A549 (cell line): ENCODE measurements around the gene NOS1AP. TPM values are rescaled to one million over a fixed set of nuclear protein-coding genes. Genes with fewer than 3 reads are reported as not detected.

Experiments
- ATAC-seq, 2 experiments: fragments of 200-7000 bp in 1 of 2; fragments of >200 bp in 1 of 2; cut with Nextera tagmentation in 1 of 2; cut with Tn5 transposase in 1 of 2; 3 replicates each; pipeline versions ENCODE4 v1.8.0 to v1.9.1; 2018 to 2020; ENCODE audit warnings: mild to moderate bottlenecking in 1 of 2, moderate library complexity in 1 of 2
- CTCF ChIA-PET: fragments of 300-600 bp; sonication (Branson Sonifier 250); formaldehyde crosslinking; extraction: SDS; loops from one replicate; lab custom pipeline; 2021; ENCODE audit warnings: antibody characterized with exemption, inconsistent platforms; lab: Yijun Ruan, JAX
- POLR2A ChIA-PET: fragments of 350-600 bp; formaldehyde crosslinking; extraction: SDS; loops from one replicate; lab custom pipeline; 2021; ENCODE audit warnings: antibody characterized with exemption, inconsistent platforms; lab: Yijun Ruan, JAX
- DNase-seq, 2 experiments: peaks; one replicate each; pipeline versions ENCODE4 v3.0.0 to v3.0.0-alpha.2; 2011 to 2016; ENCODE audit warnings: low read depth in 1 of 2, low spot score in 1 of 2
- FAIRE-seq: peaks from 2 replicates; lab custom pipeline; 2011; peaks lifted over from hg19 to GRCh38; lab: Jason Lieb, UNC
- H3K27ac ChIP-seq, 2 experiments: fragments of >200 bp; sonication (Bioruptor Twin); formaldehyde crosslinking; 3 replicates each; pipeline ENCODE4 v1.5.1; 2016 to 2017
- H3K4me1 ChIP-seq: fragments of >200 bp; sonication (Bioruptor Twin); formaldehyde crosslinking; 3 replicates; pipeline ENCODE4 v1.6.1; 2016
- H3K4me2 ChIP-seq: fragments of >200 bp; sonication (Bioruptor Twin); formaldehyde crosslinking; 3 replicates; pipeline ENCODE4 v1.6.1; 2016
- H3K4me3 ChIP-seq: fragments of >200 bp; sonication (Bioruptor Twin); formaldehyde crosslinking; 3 replicates; pipeline ENCODE4 v1.5.1; 2016
- H3K9me3 ChIP-seq: fragments of >200 bp; sonication (Bioruptor Twin); formaldehyde crosslinking; 3 replicates; pipeline ENCODE4 v1.6.1; 2016
- BHLHE40 ChIP-seq: IDR thresholded peaks from 2 replicates; pipeline ENCODE4 v1.6.1; 2012; ENCODE audit warnings: low read depth, low read length, inconsistent platforms
- CBX8 ChIP-seq: fragments of 200-600 bp; sonication (generic); IDR thresholded peaks from 2 replicates; pipeline ENCODE4 v1.6.1; 2016
- EHMT2 ChIP-seq: fragments of 200-600 bp; sonication (generic); IDR thresholded peaks from 2 replicates; pipeline ENCODE4 v1.6.1; 2016; ENCODE audit warnings: antibody characterized with exemption, low read depth, mild to moderate bottlenecking, moderate library complexity
- ESRRA ChIP-seq: fragments of 150-350 bp; IDR thresholded peaks from 2 replicates; pipeline ENCODE4 v1.6.1; 2014; ENCODE audit warnings: mild to moderate bottlenecking, low read length, borderline replicate concordance
- FOSL2 ChIP-seq, 2 experiments: fragments of 450-650 bp in 1 of 2; fragments of >200 bp in 1 of 2; sonication (Bioruptor Twin) in 1 of 2; formaldehyde crosslinking; IDR thresholded peaks; 2 replicates each; pipeline versions ENCODE4 v1.5.0 to v1.6.1; 2016 to 2020; ENCODE audit warnings: mild to moderate bottlenecking in 1 of 2, moderate library complexity in 1 of 2
- FOXS1 ChIP-seq: fragments of 250-450 bp; sonication (Bioruptor Pico); IDR thresholded peaks from 2 replicates; pipeline ENCODE4 v1.5.0; 2020; ENCODE audit warnings: mild to moderate bottlenecking, moderate library complexity
- GATA3 ChIP-seq: IDR thresholded peaks from 2 replicates; pipeline ENCODE4 v1.6.1; 2012; ENCODE audit warnings: borderline replicate concordance
- HOXA7 ChIP-seq: fragments of 250-450 bp; sonication (Bioruptor Pico); IDR thresholded peaks from 2 replicates; pipeline ENCODE4 v1.5.0; 2020; ENCODE audit warnings: mild to moderate bottlenecking, moderate library complexity
- JUNB ChIP-seq: fragments of >200 bp; sonication (Bioruptor Twin); formaldehyde crosslinking; IDR thresholded peaks from 2 replicates; pipeline ENCODE4 v1.6.1; 2016
- KDM5A ChIP-seq: fragments of 200-600 bp; sonication (generic); IDR thresholded peaks from 2 replicates; pipeline ENCODE4 v1.6.1; 2016; ENCODE audit warnings: antibody characterized with exemption, mild to moderate bottlenecking
- PHF8 ChIP-seq: fragments of 200-600 bp; sonication (generic); IDR thresholded peaks from 2 replicates; pipeline ENCODE4 v1.6.1; 2016; ENCODE audit warnings: low read depth, mild to moderate bottlenecking, antibody characterized with exemption, moderate library complexity, borderline replicate concordance
- POLR2A ChIP-seq: IDR thresholded peaks from 2 replicates; pipeline ENCODE4 v1.6.1; 2012; ENCODE audit warnings: mild to moderate bottlenecking, low read length
- RNF2 ChIP-seq: fragments of 200-600 bp; sonication (generic); IDR thresholded peaks from 2 replicates; pipeline ENCODE4 v1.6.1; 2016; ENCODE audit warnings: low read depth, mild to moderate bottlenecking, antibody characterized with exemption, moderate library complexity, borderline replicate concordance
- SREBF2 ChIP-seq: fragments of 450-650 bp; IDR thresholded peaks from 2 replicates; pipeline ENCODE4 v1.6.1; 2014; ENCODE audit warnings: mild to moderate bottlenecking, moderate library complexity
- TFCP2L1 ChIP-seq: fragments of 250-450 bp; sonication (Bioruptor Pico); IDR thresholded peaks from 2 replicates; pipeline ENCODE4 v1.5.0; 2021; ENCODE audit warnings: mild to moderate bottlenecking
- ZC3H11A ChIP-seq: fragments of 450-650 bp; IDR thresholded peaks from 2 replicates; pipeline ENCODE4 v1.6.1; 2014; ENCODE audit warnings: antibody characterized with exemption, mild to moderate bottlenecking
- ZFP36 ChIP-seq: fragments of 450-650 bp; IDR thresholded peaks from 2 replicates; pipeline ENCODE4 v1.6.1; 2014; ENCODE audit warnings: borderline replicate concordance; ENCODE audit not compliant: partially characterized antibody
- WGBS: methylation state at CpG from one replicate; pipeline ENCODE4 v1.1.6; 2017; ENCODE audit errors: missing lambda C conversion rate; 5-methylcytosine and 5-hydroxymethylcytosine counted together
- polyA plus RNA-seq, 4 experiments: library from polyadenylated mRNA; depleted of rRNA in 3 of 4; stranded (reverse); fragments of >200 nt; fragmentation: RNase III in 1 of 4; extraction: RNeasy Plus Mini Kit Qiagen cat#74134 plus additional on column Dnase treatment in 1 of 4; gene quantifications; 2 replicates in 3 of 4; 3 replicates in 1 of 4; pipeline ENCODE4 v1.2.3, GENCODE V29; 2011 to 2017
- TF ChIP-seq, protein P1 (sequence below): IDR thresholded peaks from 2 replicates; pipeline ENCODE4 v1.6.1; 2012; ENCODE audit warnings: low read depth, borderline replicate concordance
- TF ChIP-seq, protein P2 (sequence below): fragments of 200-600 bp; sonication (generic); IDR thresholded peaks from 2 replicates; pipeline ENCODE4 v1.6.1; 2016; ENCODE audit warnings: antibody characterized with exemption, mild to moderate bottlenecking, moderate library complexity
- TF ChIP-seq, protein P3 (sequence below): IDR thresholded peaks from 2 replicates; pipeline ENCODE4 v1.6.1; 2012

Gene NOS1AP
- polyA plus RNA-seq, 2 of the 4 experiments (the other 2 are of a cell fraction): 0.17 to 0.25 TPM

DNA sequence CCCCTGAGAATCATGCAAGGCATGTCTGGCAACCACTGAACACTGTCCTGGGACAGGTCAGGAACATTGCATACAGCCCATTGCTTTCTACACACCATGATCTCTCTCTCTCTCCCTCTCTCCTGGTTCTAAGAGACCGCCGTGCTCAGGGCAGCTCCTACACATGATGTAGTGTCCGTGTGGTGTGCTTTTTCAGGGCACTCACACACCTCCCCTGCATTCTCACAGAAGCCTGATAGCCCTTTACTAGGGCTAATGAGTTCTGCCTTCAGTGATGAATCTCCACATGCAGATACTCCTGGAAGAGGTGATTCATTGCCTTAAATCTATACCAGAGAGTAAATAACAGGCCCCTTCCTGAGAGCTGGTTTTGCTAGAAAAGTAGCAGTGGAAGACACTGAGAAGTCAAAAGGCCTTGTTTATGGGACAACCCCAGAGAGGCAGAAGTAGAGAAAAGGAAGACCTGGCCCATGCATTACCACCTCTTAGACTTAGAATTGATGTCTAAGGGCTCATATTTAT lies 38.7 kb upstream of the NOS1AP start:
- Histone ChIP-seq H3K4me2 (no peak overlapping the region), H3K4me3 (no peak overlapping the region), H3K27ac (no peak overlapping the region), H3K9me3 (peaks cover 3% of the 10 kb centered on the region; the same call in 1 of the 3 replicates), H3K4me1 (peaks cover 6% of the 10 kb centered on the region; the same call in 2 of the 3 replicates)
- ChIA-PET POLR2A (no interaction called here), CTCF (interaction anchor here (0.6 to 11.5 kb wide), 3 partner anchors 25 to 237 kb away, joined by 3 to 262 read pairs (median 3); no protein-coding TSS in a partner anchor)
- no peak for DNase-seq
- WGBS: 54% methylated on average over 3 of the region's 3 CpGs
- FAIRE-seq: no peak
- no peak for ATAC-seq
- TF ChIP-seq, protein P1, sequence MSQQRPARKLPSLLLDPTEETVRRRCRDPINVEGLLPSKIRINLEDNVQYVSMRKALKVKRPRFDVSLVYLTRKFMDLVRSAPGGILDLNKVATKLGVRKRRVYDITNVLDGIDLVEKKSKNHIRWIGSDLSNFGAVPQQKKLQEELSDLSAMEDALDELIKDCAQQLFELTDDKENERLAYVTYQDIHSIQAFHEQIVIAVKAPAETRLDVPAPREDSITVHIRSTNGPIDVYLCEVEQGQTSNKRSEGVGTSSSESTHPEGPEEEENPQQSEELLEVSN: no peak
- TF ChIP-seq, protein P2, sequence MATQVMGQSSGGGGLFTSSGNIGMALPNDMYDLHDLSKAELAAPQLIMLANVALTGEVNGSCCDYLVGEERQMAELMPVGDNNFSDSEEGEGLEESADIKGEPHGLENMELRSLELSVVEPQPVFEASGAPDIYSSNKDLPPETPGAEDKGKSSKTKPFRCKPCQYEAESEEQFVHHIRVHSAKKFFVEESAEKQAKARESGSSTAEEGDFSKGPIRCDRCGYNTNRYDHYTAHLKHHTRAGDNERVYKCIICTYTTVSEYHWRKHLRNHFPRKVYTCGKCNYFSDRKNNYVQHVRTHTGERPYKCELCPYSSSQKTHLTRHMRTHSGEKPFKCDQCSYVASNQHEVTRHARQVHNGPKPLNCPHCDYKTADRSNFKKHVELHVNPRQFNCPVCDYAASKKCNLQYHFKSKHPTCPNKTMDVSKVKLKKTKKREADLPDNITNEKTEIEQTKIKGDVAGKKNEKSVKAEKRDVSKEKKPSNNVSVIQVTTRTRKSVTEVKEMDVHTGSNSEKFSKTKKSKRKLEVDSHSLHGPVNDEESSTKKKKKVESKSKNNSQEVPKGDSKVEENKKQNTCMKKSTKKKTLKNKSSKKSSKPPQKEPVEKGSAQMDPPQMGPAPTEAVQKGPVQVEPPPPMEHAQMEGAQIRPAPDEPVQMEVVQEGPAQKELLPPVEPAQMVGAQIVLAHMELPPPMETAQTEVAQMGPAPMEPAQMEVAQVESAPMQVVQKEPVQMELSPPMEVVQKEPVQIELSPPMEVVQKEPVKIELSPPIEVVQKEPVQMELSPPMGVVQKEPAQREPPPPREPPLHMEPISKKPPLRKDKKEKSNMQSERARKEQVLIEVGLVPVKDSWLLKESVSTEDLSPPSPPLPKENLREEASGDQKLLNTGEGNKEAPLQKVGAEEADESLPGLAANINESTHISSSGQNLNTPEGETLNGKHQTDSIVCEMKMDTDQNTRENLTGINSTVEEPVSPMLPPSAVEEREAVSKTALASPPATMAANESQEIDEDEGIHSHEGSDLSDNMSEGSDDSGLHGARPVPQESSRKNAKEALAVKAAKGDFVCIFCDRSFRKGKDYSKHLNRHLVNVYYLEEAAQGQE: no peak
- TF ChIP-seq EHMT2: no peak
- no peak for TF ChIP-seq FOSL2 (IDR thresholded peaks at IDR 0.05)
- no peak for TF ChIP-seq FOSL2 (CRISPR knock-in tag; IDR thresholded peaks at IDR 0.05)
- no peak for TF ChIP-seq ZC3H11A
- TF ChIP-seq HOXA7: no peak
- no peak for TF ChIP-seq BHLHE40
- no peak for TF ChIP-seq TFCP2L1 (CRISPR knock-in tag)
- TF ChIP-seq, protein P3, sequence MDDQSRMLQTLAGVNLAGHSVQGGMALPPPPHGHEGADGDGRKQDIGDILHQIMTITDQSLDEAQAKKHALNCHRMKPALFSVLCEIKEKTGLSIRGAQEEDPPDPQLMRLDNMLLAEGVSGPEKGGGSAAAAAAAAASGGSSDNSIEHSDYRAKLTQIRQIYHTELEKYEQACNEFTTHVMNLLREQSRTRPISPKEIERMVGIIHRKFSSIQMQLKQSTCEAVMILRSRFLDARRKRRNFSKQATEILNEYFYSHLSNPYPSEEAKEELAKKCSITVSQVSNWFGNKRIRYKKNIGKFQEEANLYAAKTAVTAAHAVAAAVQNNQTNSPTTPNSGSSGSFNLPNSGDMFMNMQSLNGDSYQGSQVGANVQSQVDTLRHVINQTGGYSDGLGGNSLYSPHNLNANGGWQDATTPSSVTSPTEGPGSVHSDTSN: no peak
- no peak for TF ChIP-seq ESRRA
- no peak for TF ChIP-seq POLR2A
- TF ChIP-seq KDM5A: no peak
- no peak for TF ChIP-seq JUNB
- TF ChIP-seq CBX8: no peak

DNA sequence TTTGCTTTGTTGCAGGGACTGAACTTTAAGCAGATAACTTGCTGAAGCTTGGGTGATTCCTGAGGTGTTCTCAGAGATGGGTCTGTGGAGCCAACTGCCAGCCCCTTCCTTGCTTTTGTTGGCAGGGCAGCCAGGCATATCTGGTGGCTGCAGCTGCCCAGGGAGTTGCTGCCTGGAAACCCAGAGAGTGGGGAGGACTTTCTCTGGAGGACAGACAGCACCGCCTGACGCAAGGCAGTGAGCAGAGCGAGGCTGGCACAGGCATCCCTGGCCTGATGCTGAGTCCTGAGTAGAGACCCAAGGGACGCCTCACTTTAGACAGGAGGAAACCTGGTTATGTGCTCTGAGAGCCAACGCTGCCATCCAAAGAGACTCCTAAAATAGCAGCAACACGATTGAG lies 36.1 kb upstream of the NOS1AP start:
- DNase-seq: no peak
- Histone ChIP-seq H3K9me3 (no peaks in the 10 kb centered on the region), H3K4me2 (no peak overlapping the region), H3K27ac (no peak overlapping the region), H3K4me3 (no peak overlapping the region)
- POLR2A ChIA-PET: no interaction called here
- WGBS: 61% methylated on average over 5 of the region's 6 CpGs
- CTCF ChIA-PET: interaction anchor here (1.2 to 11.5 kb wide), 4 partner anchors 10 to 240 kb away, joined by 3 to 262 read pairs (median 10); partner anchors contain the start of gene OLFML2B
- TF ChIP-seq FOXS1 (CRISPR knock-in tag): no peak
- TF ChIP-seq SREBF2: no peak
- TF ChIP-seq POLR2A: no peak
- no peak for TF ChIP-seq ZFP36
- TF ChIP-seq CBX8: no peak
- no peak for TF ChIP-seq RNF2
- TF ChIP-seq GATA3: no peak
- TF ChIP-seq PHF8: no peak
- TF ChIP-seq, all 56 proteins: peak for 0
- FAIRE-seq: no peak
- H3K4me1 ChIP-seq: peaks cover 6% of the 10 kb centered on the region; the same call in 2 of the 3 replicates
- ATAC-seq: no peak
